ENCODE measurements around the gene SLC25A41. TPM values are rescaled to one million over a fixed set of nuclear protein-coding genes. Genes with fewer than 3 reads are reported as not detected.

The SLC25A41 gene
- total and polyA plus RNA-seq, 2 of the 13 experiments (the other 11 are each of a cell fraction or from before 2014, with no cell fraction given) = 0.33 to 0.95 TPM

GRCh38 chr19:6392221-6393073 lies 41.1 kb downstream of the SLC25A41 start (continued):
- TF ChIP-seq REPIN1 (CRISPR knock-in tag; IDR thresholded peaks at IDR 0.05; ENCODE audit: borderline replicate concordance, low read depth) (0 out of 2 replicates have a peak, but pooled peaks have one; percentile 25), ZNF646 (CRISPR knock-in tag; IDR thresholded peaks at IDR 0.05) (no peak), ZNF891 (CRISPR knock-in tag; IDR thresholded peaks at IDR 0.05) (no peak), CEBPZ (IDR thresholded peaks at IDR 0.05; ENCODE audit: low read length) (no peak), MTA1 (CRISPR knock-in tag; IDR thresholded peaks at IDR 0.05; ENCODE audit: borderline replicate concordance) (0 out of 2 replicates have a peak, but pooled peaks have one; percentile 37), RXRA (CRISPR knock-in tag; IDR thresholded peaks at IDR 0.05) (no peak), FOXP4 (CRISPR knock-in tag; IDR thresholded peaks at IDR 0.05) (0 out of 2 replicates have a peak, but pooled peaks have one; percentile 17), ZNF275 (CRISPR knock-in tag; IDR thresholded peaks at IDR 0.05; ENCODE audit: borderline replicate concordance) (no peak), ETS1 (CRISPR knock-in tag; IDR thresholded peaks at IDR 0.05) (no peak), ZNF33A (CRISPR knock-in tag; IDR thresholded peaks at IDR 0.05; ENCODE audit: borderline replicate concordance) (no peak)

All from HepG2 (cell line).